Keratinocyte (primary cell): ENCODE measurements around the gene TOPORS. TPM values are rescaled to one million over a fixed set of nuclear protein-coding genes. Genes with fewer than 3 reads are reported as not detected.

Source experiments
- DNase-seq: peaks from one replicate; pipeline ENCODE4 v3.0.0-alpha.2; 2011; ENCODE audit warnings: low read depth, missing footprints, low spot score
- FAIRE-seq: peaks from 2 replicates; lab custom pipeline; 2011; peaks lifted over from hg19 to GRCh38; lab: Jason Lieb, UNC
- H2AFZ ChIP-seq: 2 replicates; pipeline ENCODE4 v1.6.0; 2012; ENCODE audit warnings: low read length, control low read depth, inconsistent platforms; ENCODE audit not compliant: control insufficient read depth
- H3K27ac ChIP-seq: 2 replicates; pipeline ENCODE4 v1.5.1; 2011; ENCODE audit warnings: low read length; ENCODE audit not compliant: control insufficient read depth, insufficient read depth
- H3K27me3 ChIP-seq: 3 replicates; pipeline ENCODE4 v1.6.0; 2011; ENCODE audit warnings: low read length; ENCODE audit not compliant: control insufficient read depth, insufficient read depth; ENCODE audit errors: extremely low read depth
- H3K36me3 ChIP-seq, 2 experiments: 2 replicates in 1 of 2; 3 replicates in 1 of 2; pipeline ENCODE4 v1.5.1; 2011; ENCODE audit warnings: low read length in 2 of 2, mild to moderate bottlenecking in 1 of 2; ENCODE audit not compliant: control insufficient read depth in 2 of 2, insufficient read depth in 2 of 2; ENCODE audit errors: extremely low read depth in 1 of 2
- H3K4me1 ChIP-seq: 3 replicates; pipeline ENCODE4 v1.5.1; 2011; ENCODE audit warnings: low read length; ENCODE audit not compliant: control insufficient read depth, insufficient read depth; ENCODE audit errors: extremely low read depth
- H3K4me2 ChIP-seq: 3 replicates; pipeline ENCODE4 v1.6.0; 2011; ENCODE audit warnings: low read depth, low read length; ENCODE audit not compliant: control insufficient read depth, insufficient read depth; ENCODE audit errors: extremely low read depth
- H3K4me3 ChIP-seq, 3 experiments: fragments of 200-600 bp in 1 of 3; sonication (generic) in 1 of 3; 2 replicates in 2 of 3; 3 replicates in 1 of 3; pipeline ENCODE4 v1.5.1; 2011 to 2016; ENCODE audit warnings: low read length in 3 of 3, mild to moderate bottlenecking in 3 of 3, control low read depth in 2 of 3, inconsistent platforms in 1 of 3, low read depth in 1 of 3, mixed read lengths in 1 of 3, mixed run types in 1 of 3, moderate library complexity in 1 of 3; ENCODE audit not compliant: control insufficient read depth in 2 of 3, insufficient read depth in 2 of 3; ENCODE audit errors: extremely low read depth in 1 of 3
- H3K79me2 ChIP-seq: 2 replicates; pipeline ENCODE4 v1.6.0; 2012; ENCODE audit warnings: low read length; ENCODE audit not compliant: control insufficient read depth, insufficient read depth
- H3K9ac ChIP-seq: 3 replicates; pipeline ENCODE4 v1.6.0; 2011; ENCODE audit warnings: low read length; ENCODE audit not compliant: control insufficient read depth, insufficient read depth; ENCODE audit errors: extremely low read depth
- H3K9me1 ChIP-seq: 3 replicates; pipeline ENCODE4 v1.6.0; 2011; ENCODE audit warnings: low read length; ENCODE audit not compliant: control insufficient read depth, insufficient read depth; ENCODE audit errors: extremely low read depth
- H3K9me3 ChIP-seq: 2 replicates; pipeline ENCODE4 v1.5.1; 2012; ENCODE audit warnings: low read depth, low read length; ENCODE audit not compliant: control insufficient read depth
- H4K20me1 ChIP-seq: 3 replicates; pipeline ENCODE4 v1.6.0; 2011; ENCODE audit warnings: low read length; ENCODE audit not compliant: control insufficient read depth, insufficient read depth; ENCODE audit errors: extremely low read depth
- EZH2 ChIP-seq: IDR thresholded peaks from one replicate; pipeline ENCODE4 v1.6.1; 2012; ENCODE audit warnings: inconsistent platforms, mild to moderate bottlenecking, low read length, moderate library complexity
- dilution Hi-C: fragments of 300-500 bp; cut with MboI; formaldehyde crosslinking; loops from one replicate; pipeline ENCODE4 v1.7.0; 2020; ENCODE audit warnings: low sequenced_read_pairs; ENCODE audit not compliant: extremely low pct_ligation_motif_present
- polyA plus RNA-seq, 5 experiments: library from polyadenylated mRNA; depleted of rRNA in 3 of 5; stranded (reverse) in 3 of 5; stranded (forward) in 1 of 5; unstranded in 1 of 5; fragments of >200 nt; gene quantifications; 1 replicate in 1 of 5; 2 replicates in 3 of 5; 3 replicates in 1 of 5; pipeline versions ENCODE4 v1.2.1 to v1.2.3, GENCODE V29; 2011 to 2012; ENCODE audit warnings: missing spikeins in 2 of 5, low read depth in 1 of 5, low replicate concordance in 1 of 5
- TF ChIP-seq, protein P1 (sequence below), 3 experiments: IDR thresholded peaks in 1 of 3; conservative IDR thresholded peaks in 1 of 3; optimal IDR thresholded peaks in 1 of 3; 2 replicates in 2 of 3; 3 replicates in 1 of 3; pipeline versions ENCODE3 to v1.5.1; 2011; ENCODE audit warnings: low read length in 3 of 3, mild to moderate bottlenecking in 3 of 3, moderate library complexity in 2 of 3, control low read depth in 1 of 3, inconsistent platforms in 1 of 3; ENCODE audit not compliant: insufficient read depth in 2 of 3; ENCODE audit errors: extremely low read depth in 1 of 3

Gene TOPORS
- polyA plus RNA-seq, 1 donor (not counting 4 experiments of a cell fraction or from before 2014, with no cell fraction given), result 17.1 TPM

DNA sequence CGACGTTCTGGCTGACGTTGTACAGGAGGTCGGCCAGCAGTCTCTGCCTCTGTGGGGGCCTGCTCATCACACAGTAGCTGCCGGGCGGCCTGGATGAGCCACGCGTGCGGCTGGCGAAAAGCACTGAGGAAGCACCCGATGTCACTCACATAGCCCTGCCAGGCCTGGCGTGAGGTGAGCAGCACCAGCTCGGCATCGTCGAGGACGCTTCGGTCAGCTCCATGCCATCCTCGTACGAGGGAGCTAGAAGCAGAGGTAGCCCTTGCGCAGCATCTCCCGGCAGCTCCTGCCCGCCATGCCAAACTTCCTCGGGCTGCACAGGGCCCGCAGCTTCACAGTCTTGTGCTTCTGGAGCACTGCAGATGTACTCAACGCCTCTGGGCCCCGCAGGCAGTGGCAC lies 14.4 kb upstream of the TOPORS start:
- DNase-seq, result no peak
- no peak overlapping the region for H3K4me3 ChIP-seq
- no peaks in the 10 kb centered on the region for H3K27me3 ChIP-seq
- no peak overlapping the region for H3K9ac ChIP-seq
- no peak for FAIRE-seq
- no peak overlapping the region for H3K27ac ChIP-seq
- dilution Hi-C loops, result loop anchor here (25.0 kb wide), 1 partner anchor 129 kb away; no protein-coding TSS in a partner anchor
- H3K4me2 ChIP-seq, result no peak overlapping the region
- peaks cover 38% of the 10 kb centered on the region for H3K79me2 ChIP-seq
- no peaks in the 10 kb centered on the region for H3K9me3 ChIP-seq
- no peaks in the 10 kb centered on the region for H3K9me1 ChIP-seq
- H3K36me3 ChIP-seq, result peaks cover 4 to 11% of the 10 kb centered on the region in 2 experiments
- TF ChIP-seq, protein P1, sequence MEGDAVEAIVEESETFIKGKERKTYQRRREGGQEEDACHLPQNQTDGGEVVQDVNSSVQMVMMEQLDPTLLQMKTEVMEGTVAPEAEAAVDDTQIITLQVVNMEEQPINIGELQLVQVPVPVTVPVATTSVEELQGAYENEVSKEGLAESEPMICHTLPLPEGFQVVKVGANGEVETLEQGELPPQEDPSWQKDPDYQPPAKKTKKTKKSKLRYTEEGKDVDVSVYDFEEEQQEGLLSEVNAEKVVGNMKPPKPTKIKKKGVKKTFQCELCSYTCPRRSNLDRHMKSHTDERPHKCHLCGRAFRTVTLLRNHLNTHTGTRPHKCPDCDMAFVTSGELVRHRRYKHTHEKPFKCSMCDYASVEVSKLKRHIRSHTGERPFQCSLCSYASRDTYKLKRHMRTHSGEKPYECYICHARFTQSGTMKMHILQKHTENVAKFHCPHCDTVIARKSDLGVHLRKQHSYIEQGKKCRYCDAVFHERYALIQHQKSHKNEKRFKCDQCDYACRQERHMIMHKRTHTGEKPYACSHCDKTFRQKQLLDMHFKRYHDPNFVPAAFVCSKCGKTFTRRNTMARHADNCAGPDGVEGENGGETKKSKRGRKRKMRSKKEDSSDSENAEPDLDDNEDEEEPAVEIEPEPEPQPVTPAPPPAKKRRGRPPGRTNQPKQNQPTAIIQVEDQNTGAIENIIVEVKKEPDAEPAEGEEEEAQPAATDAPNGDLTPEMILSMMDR (optimal IDR thresholded peaks at IDR 0.05 in 1 of 3, IDR thresholded peaks at IDR 0.05 in 1 of 3, conservative IDR thresholded peaks at IDR 0.05 in 1 of 3; ENCODE audit: extremely low read depth in 1 of 3, insufficient read depth in 2 of 3, low read length in 3 of 3), result no peak
- TF ChIP-seq EZH2, result no peak
- no peaks in the 10 kb centered on the region for H4K20me1 ChIP-seq
- H3K4me1 ChIP-seq, result peaks cover 6% of the 10 kb centered on the region
- no peak overlapping the region for H2AFZ ChIP-seq

DNA sequence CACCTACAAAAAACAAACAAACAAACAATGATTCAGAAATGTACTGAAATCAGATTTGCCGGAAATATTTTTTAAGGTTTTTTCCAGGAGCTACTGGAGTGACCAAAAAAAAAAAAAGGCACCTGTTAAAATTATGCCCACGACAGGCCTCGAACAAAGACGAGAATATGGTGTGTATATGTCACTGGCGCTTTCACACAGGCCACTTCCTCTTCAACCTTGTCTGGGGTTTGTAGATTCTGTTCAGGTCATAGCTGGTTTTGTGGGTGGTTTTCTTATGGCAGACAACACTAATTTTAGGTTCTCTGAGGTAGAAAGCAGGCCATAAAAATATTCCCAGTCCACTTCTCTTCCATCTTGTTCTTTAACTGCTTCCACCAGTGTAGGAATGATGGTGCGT lies 13.6 kb upstream of the TOPORS start:
- FAIRE-seq, result no peak
- Histone ChIP-seq H3K4me3 (no peak overlapping the region), H3K4me1 (no peaks in the 10 kb centered on the region), H3K4me2 (no peak overlapping the region), H3K9me1 (no peaks in the 10 kb centered on the region), H3K27ac (no peak overlapping the region), H3K36me3 (peaks cover 4 to 11% of the 10 kb centered on the region in 2 experiments), H2AFZ (no peak overlapping the region), H3K79me2 (peaks cover 32% of the 10 kb centered on the region), H3K27me3 (no peaks in the 10 kb centered on the region), H4K20me1 (no peaks in the 10 kb centered on the region), H3K9ac (no peak overlapping the region), H3K9me3 (no peaks in the 10 kb centered on the region)
- DNase-seq, result no peak
- dilution Hi-C loops, result loop anchor here (25.0 kb wide), 1 partner anchor 129 kb away; no protein-coding TSS in a partner anchor
- no peak for TF ChIP-seq EZH2
- TF ChIP-seq, protein P1 (optimal IDR thresholded peaks at IDR 0.05 in 1 of 3, IDR thresholded peaks at IDR 0.05 in 1 of 3, conservative IDR thresholded peaks at IDR 0.05 in 1 of 3; ENCODE audit: extremely low read depth in 1 of 3, insufficient read depth in 2 of 3, low read length in 3 of 3), result no peak
